Measurements from ENCODE around the gene ADAMTS8. TPM values are rescaled to one million over a fixed set of nuclear protein-coding genes. Genes with fewer than 3 reads are reported as not detected.

ADAMTS8 gene
- total and polyA plus RNA-seq, 4 donors: 0.02 to 0.08 (median 0.07) TPM; not detected in 1

- 94% methylated on average over 4 of the region's 4 CpGs for WGBS
- H3K9me3 ChIP-seq (ENCODE audit: control insufficient read depth in 4 of 4, low read length in 3 of 4): no peaks in the 10 kb centered on the region
- no peak overlapping the region for H3K27ac ChIP-seq (ENCODE audit: low read depth in 1 of 2, low read length in 2 of 2)
- no peaks in the 10 kb centered on the region for H3K27me3 ChIP-seq (ENCODE audit: control insufficient read depth in 4 of 4, insufficient read depth in 4 of 4, low read length in 3 of 4)
- no peak overlapping the region for H3K9ac ChIP-seq (ENCODE audit: low read depth in 1 of 2, low read length in 2 of 2)
- H3K4me1 ChIP-seq (ENCODE audit: control insufficient read depth in 4 of 4, insufficient read depth in 4 of 4, low read length in 3 of 4): no peaks in the 10 kb centered on the region
- TF ChIP-seq MAX (IDR thresholded peaks at IDR 0.05) (no peak), NR2F2 (IDR thresholded peaks at IDR 0.05) (no peak), RXRA (IDR thresholded peaks at IDR 0.05) (no peak), CTCF (IDR thresholded peaks at IDR 0.05; ENCODE audit: low read depth, low read length, missing input control) (no peak), GABPA (IDR thresholded peaks at IDR 0.05 in 1 of 2, conservative IDR thresholded peaks at IDR 0.05 in 1 of 2) (no peak), ATF3 (IDR thresholded peaks at IDR 0.05) (no peak), RAD21 (IDR thresholded peaks at IDR 0.05) (no peak), HNF4A (conservative IDR thresholded peaks at IDR 0.05) (no peak), ZBTB33 (IDR thresholded peaks at IDR 0.05) (no peak), TAF1 (conservative IDR thresholded peaks at IDR 0.05) (no peak), SP1 (IDR thresholded peaks at IDR 0.05) (no peak), FOXA1 (IDR thresholded peaks at IDR 0.05) (no peak), JUND (IDR thresholded peaks at IDR 0.05) (no peak)
- TF ChIP-seq, protein P1, sequence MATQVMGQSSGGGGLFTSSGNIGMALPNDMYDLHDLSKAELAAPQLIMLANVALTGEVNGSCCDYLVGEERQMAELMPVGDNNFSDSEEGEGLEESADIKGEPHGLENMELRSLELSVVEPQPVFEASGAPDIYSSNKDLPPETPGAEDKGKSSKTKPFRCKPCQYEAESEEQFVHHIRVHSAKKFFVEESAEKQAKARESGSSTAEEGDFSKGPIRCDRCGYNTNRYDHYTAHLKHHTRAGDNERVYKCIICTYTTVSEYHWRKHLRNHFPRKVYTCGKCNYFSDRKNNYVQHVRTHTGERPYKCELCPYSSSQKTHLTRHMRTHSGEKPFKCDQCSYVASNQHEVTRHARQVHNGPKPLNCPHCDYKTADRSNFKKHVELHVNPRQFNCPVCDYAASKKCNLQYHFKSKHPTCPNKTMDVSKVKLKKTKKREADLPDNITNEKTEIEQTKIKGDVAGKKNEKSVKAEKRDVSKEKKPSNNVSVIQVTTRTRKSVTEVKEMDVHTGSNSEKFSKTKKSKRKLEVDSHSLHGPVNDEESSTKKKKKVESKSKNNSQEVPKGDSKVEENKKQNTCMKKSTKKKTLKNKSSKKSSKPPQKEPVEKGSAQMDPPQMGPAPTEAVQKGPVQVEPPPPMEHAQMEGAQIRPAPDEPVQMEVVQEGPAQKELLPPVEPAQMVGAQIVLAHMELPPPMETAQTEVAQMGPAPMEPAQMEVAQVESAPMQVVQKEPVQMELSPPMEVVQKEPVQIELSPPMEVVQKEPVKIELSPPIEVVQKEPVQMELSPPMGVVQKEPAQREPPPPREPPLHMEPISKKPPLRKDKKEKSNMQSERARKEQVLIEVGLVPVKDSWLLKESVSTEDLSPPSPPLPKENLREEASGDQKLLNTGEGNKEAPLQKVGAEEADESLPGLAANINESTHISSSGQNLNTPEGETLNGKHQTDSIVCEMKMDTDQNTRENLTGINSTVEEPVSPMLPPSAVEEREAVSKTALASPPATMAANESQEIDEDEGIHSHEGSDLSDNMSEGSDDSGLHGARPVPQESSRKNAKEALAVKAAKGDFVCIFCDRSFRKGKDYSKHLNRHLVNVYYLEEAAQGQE (IDR thresholded peaks at IDR 0.05): no peak
- H3K4me3 ChIP-seq (ENCODE audit: low read depth in 1 of 3, low read length in 3 of 3): no peak overlapping the region
- DNase-seq (ENCODE audit: low spot score): no peak
- no peaks in the 10 kb centered on the region for H3K36me3 ChIP-seq (ENCODE audit: control insufficient read depth in 4 of 4, insufficient read depth in 3 of 4, low read depth in 1 of 4, low read length in 3 of 4)
Observed at GRCh38 chr11:130369713-130370112, 58.7 kb downstream of the ADAMTS8 start.

- no peaks in the 10 kb centered on the region for H3K36me3 ChIP-seq (ENCODE audit: control insufficient read depth in 4 of 4, insufficient read depth in 3 of 4, low read depth in 1 of 4, low read length in 3 of 4)
- H3K27me3 ChIP-seq (ENCODE audit: control insufficient read depth in 4 of 4, insufficient read depth in 4 of 4, low read length in 3 of 4): no peaks in the 10 kb centered on the region
- DNase-seq (ENCODE audit: low spot score): no peak
- no peaks in the 10 kb centered on the region for H3K4me1 ChIP-seq (ENCODE audit: control insufficient read depth in 4 of 4, insufficient read depth in 4 of 4, low read length in 3 of 4)
- no peaks in the 10 kb centered on the region for H3K9me3 ChIP-seq (ENCODE audit: control insufficient read depth in 4 of 4, low read length in 3 of 4)
- 89% methylated on average over 6 of the region's 6 CpGs for WGBS
- no peak overlapping the region for H3K9ac ChIP-seq (ENCODE audit: low read depth in 1 of 2, low read length in 2 of 2)
- H3K27ac ChIP-seq (ENCODE audit: low read depth in 1 of 2, low read length in 2 of 2): no peak overlapping the region
- H3K4me3 ChIP-seq (ENCODE audit: low read depth in 1 of 3, low read length in 3 of 3): no peak overlapping the region
- TF ChIP-seq MAX (IDR thresholded peaks at IDR 0.05) (no peak), SP1 (IDR thresholded peaks at IDR 0.05) (no peak), YY1 (IDR thresholded peaks at IDR 0.05) (no peak), RXRA (IDR thresholded peaks at IDR 0.05) (no peak), NR2F2 (IDR thresholded peaks at IDR 0.05) (no peak), GABPA (IDR thresholded peaks at IDR 0.05 in 1 of 2, conservative IDR thresholded peaks at IDR 0.05 in 1 of 2) (no peak), FOXA1 (IDR thresholded peaks at IDR 0.05) (no peak)
- TF ChIP-seq, protein P1 (IDR thresholded peaks at IDR 0.05): no peak
Observed at GRCh38 chr11:130369141-130369691, 59.2 kb downstream of the ADAMTS8 start.

Measured in liver (tissue), 9 donors.